HCT116 (cell line): ENCODE measurements around the gene B4GALT3.

ENCODE experiments used
- CTCF ChIP-seq, 3 experiments: fragments of 200-600 bp in 1 of 3; sonication (generic) in 1 of 3; IDR thresholded peaks in 2 of 3; conservative IDR thresholded peaks in 1 of 3; 2 replicates each; pipeline ENCODE4 v1.5.1; 2012 to 2017; ENCODE audit warnings: low read depth in 2 of 3, low read length in 2 of 3, antibody characterized with exemption in 1 of 3, borderline replicate concordance in 1 of 3, control low read depth in 1 of 3, mild to moderate bottlenecking in 1 of 3, mixed read lengths in 1 of 3, mixed run types in 1 of 3, moderate library complexity in 1 of 3; ENCODE audit not compliant: insufficient read depth in 1 of 3
- EZH2phosphoT487 ChIP-seq: fragments of 200-600 bp; IDR thresholded peaks from 2 replicates; pipeline ENCODE4 v1.6.1; 2018; ENCODE audit warnings: antibody characterized with exemption, borderline replicate concordance
- FOSL1 ChIP-seq: IDR thresholded peaks from 2 replicates; pipeline ENCODE4 v1.6.1; 2012; ENCODE audit warnings: low read depth
- JUND ChIP-seq: IDR thresholded peaks from 2 replicates; pipeline ENCODE4 v1.6.1; 2012
- POLR2AphosphoS5 ChIP-seq: IDR thresholded peaks from 2 replicates; pipeline ENCODE4 v1.6.1; 2011; ENCODE audit warnings: mild to moderate bottlenecking, low read depth, low read length, moderate library complexity
- RAD21 ChIP-seq: IDR thresholded peaks from 2 replicates; pipeline ENCODE4 v1.6.1; 2012; ENCODE audit warnings: low read depth, mild to moderate bottlenecking
- REST ChIP-seq: IDR thresholded peaks from 2 replicates; pipeline ENCODE4 v1.6.1; 2012; ENCODE audit warnings: low read depth
- SIN3A ChIP-seq: IDR thresholded peaks from 2 replicates; pipeline ENCODE4 v1.6.1; 2012; ENCODE audit warnings: low read depth
- SP1 ChIP-seq: IDR thresholded peaks from 2 replicates; pipeline ENCODE4 v1.6.1; 2012; ENCODE audit warnings: low read depth
- YY1 ChIP-seq: IDR thresholded peaks from 2 replicates; pipeline ENCODE4 v1.6.1; 2011; ENCODE audit warnings: low read length, low read depth, moderate library complexity, mild to moderate bottlenecking; ENCODE audit not compliant: insufficient replicate concordance; ENCODE audit errors: extremely low read depth
- ZFX ChIP-seq: fragments of 450-650 bp; IDR thresholded peaks from 2 replicates; pipeline ENCODE4 v1.6.1; 2017
- ZNF274 ChIP-seq: fragments of 200-500 bp; sonication (Bioruptor generic); IDR thresholded peaks from 2 replicates; pipeline ENCODE4 v1.6.1; 2014; ENCODE audit warnings: mild to moderate bottlenecking, low read depth, low read length, inconsistent platforms

- TF ChIP-seq CTCF (IDR thresholded peaks at IDR 0.05 in 2 of 3, conservative IDR thresholded peaks at IDR 0.05 in 1 of 3; ENCODE audit: borderline replicate concordance in 1 of 3, insufficient read depth in 1 of 3, low read depth in 2 of 3, low read length in 2 of 3) = no peak
- no peak for TF ChIP-seq REST
- TF ChIP-seq SP1 = no peak
- TF ChIP-seq POLR2AphosphoS5 = no peak
- TF ChIP-seq ZNF274 = no peak
- no peak for TF ChIP-seq EZH2phosphoT487
- no peak for TF ChIP-seq JUND
- TF ChIP-seq FOSL1 = no peak
- no peak for TF ChIP-seq YY1
- TF ChIP-seq RAD21 = no peak
- TF ChIP-seq ZFX = no peak
- no peak for TF ChIP-seq SIN3A
Observed at GRCh38 chr1:161191971-161192370, 14.7 kb upstream of the B4GALT3 start.
